RWPE2 (cell line): ENCODE data around the gene HSD3B1.
"Not testable (repeated sequence)": the region's sequence is repeated elsewhere in the genome, so short reads cannot be mapped to it uniquely, and the experiment has no call there.

Experiments
- ATAC-seq: fragments of 200-7000 bp; cut with Tn5 transposase; 3 replicates; pipeline ENCODE4 v1.9.1; 2021; ENCODE audit warnings: low read depth
- DNase-seq: peaks from one replicate; pipeline ENCODE4 v3.0.0-alpha.2; 2020; ENCODE audit warnings: low spot score
- H3K27ac ChIP-seq: fragments of 450-650 bp; 2 replicates; pipeline ENCODE4 v1.5.1; 2017; ENCODE audit warnings: mild to moderate bottlenecking; ENCODE audit not compliant: poor library complexity, severe bottlenecking
- H3K27me3 ChIP-seq: fragments of 250-450 bp; sonication (Bioruptor Pico); 2 replicates; pipeline ENCODE4 v1.5.1; 2021; ENCODE audit warnings: mild to moderate bottlenecking, moderate library complexity; ENCODE audit not compliant: insufficient read depth, poor library complexity, severe bottlenecking
- H3K36me3 ChIP-seq: fragments of 250-450 bp; sonication (Bioruptor Pico); 2 replicates; pipeline ENCODE4 v1.5.1; 2020; ENCODE audit warnings: low read depth, mild to moderate bottlenecking, moderate library complexity
- H3K4me1 ChIP-seq: fragments of 250-450 bp; sonication (Bioruptor Pico); 2 replicates; pipeline ENCODE4 v1.5.1; 2021; ENCODE audit warnings: mild to moderate bottlenecking, moderate library complexity; ENCODE audit not compliant: insufficient read depth, poor library complexity, severe bottlenecking
- H3K4me3 ChIP-seq: fragments of 250-450 bp; sonication (Bioruptor Pico); 2 replicates; pipeline ENCODE4 v1.5.1; 2021; ENCODE audit warnings: mild to moderate bottlenecking, moderate library complexity; ENCODE audit not compliant: severe bottlenecking
- H3K9me3 ChIP-seq: fragments of 250-450 bp; sonication (Bioruptor Pico); 2 replicates; pipeline ENCODE4 v1.5.1; 2021; ENCODE audit warnings: mild to moderate bottlenecking, moderate library complexity; ENCODE audit not compliant: severe bottlenecking
- CTCF ChIP-seq: fragments of 450-650 bp; IDR thresholded peaks from one replicate; pipeline ENCODE4 v1.5.1; 2017; ENCODE audit warnings: mild to moderate bottlenecking, moderate library complexity; ENCODE audit not compliant: poor library complexity, severe bottlenecking

The HSD3B1 gene

GRCh38 chr1:119556423-119556822, 49.4 kb downstream of the HSD3B1 start:
- no peak for TF ChIP-seq CTCF
- H3K4me1 ChIP-seq, result no peaks in the 10 kb centered on the region
- no peak for DNase-seq
- no peak overlapping the region for H3K27ac ChIP-seq
- H3K9me3 ChIP-seq, result peaks cover 4% of the 10 kb centered on the region
- no peak for ATAC-seq
- no peak overlapping the region for H3K4me3 ChIP-seq
- H3K27me3 ChIP-seq, result no peaks in the 10 kb centered on the region
- H3K36me3 ChIP-seq, result no peaks in the 10 kb centered on the region

GRCh38 chr1:119560402-119560801, 53.4 kb downstream of the HSD3B1 start:
- not testable (repeated sequence) for H3K27me3 ChIP-seq, ATAC-seq, H3K4me1 ChIP-seq, H3K27ac ChIP-seq, H3K9me3 ChIP-seq, H3K4me3 ChIP-seq, DNase-seq, H3K36me3 ChIP-seq

DNA sequence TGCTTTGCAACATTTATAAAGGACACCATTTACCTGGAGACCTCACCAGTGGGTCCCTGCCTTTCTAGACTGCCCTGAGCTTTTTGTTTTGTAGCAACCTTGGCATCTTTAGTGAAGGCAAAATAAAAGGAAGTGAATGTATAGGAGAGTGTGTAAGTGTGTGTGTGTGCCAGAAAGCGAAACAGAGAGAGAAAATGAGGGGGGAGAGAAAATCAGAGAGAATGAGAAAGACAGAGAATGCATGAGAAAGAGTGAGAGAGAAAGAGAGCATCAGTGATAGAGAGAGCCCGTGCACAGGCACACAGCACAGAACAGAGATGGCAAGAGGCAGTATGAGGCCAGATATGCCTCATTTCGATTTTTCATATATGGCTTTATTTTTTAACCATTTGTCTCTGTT, 57.5 kb downstream of the HSD3B1 start:
- no peaks in the 10 kb centered on the region for H3K27me3 ChIP-seq
- H3K9me3 ChIP-seq, result no peaks in the 10 kb centered on the region
- no peak for ATAC-seq
- DNase-seq, result no peak
- no peak for TF ChIP-seq CTCF
- no peak overlapping the region for H3K27ac ChIP-seq
- H3K36me3 ChIP-seq, result no peaks in the 10 kb centered on the region
- peaks cover 5% of the 10 kb centered on the region for H3K4me1 ChIP-seq
- H3K4me3 ChIP-seq, result no peak overlapping the region
